ENCODE measurements around the gene TFF1. TPM values are rescaled to one million over a fixed set of nuclear protein-coding genes. Genes with fewer than 3 reads are reported as not detected.

TFF1 gene
- total RNA-seq, 1 donor = not detected

DNA sequence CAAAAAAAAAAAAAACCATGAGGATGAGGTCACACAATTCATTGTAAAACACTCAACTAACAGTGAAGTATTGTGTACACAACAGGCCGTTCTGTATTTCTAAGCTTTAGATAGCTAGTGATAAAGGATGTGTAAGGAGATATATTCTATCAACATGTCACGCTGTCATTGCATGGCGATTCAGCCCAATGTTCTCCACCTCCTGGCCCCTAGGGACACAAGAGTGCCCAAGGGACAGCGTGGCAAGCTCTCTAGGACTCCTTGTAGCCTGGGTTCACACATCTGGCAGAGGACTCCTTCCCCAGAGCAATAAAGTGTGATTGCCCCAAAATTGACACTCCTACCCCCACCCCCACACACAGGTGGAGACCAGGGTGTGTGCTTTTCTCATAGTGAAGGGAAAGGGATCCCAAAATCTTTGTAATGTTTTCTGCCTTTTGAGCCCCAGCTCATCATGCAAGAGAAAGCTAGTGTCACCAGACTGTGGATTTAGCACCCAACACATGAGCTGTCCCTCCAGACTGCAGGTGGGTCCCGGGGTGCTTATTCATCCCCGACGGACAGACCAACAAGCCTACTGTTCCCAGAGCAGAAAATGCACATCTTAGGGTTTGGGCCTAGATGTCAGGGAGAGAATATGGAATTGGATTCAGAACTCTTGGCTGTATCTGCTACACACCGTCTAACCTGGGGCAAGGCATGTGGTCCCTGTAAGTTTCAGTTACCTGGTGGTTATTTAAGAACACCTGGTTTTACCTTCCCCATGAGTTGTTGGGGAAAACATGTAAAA lies 18.0 kb upstream of the TFF1 start:
- no peak for DNase-seq (ENCODE audit: low read depth)
- TF ChIP-seq, protein P1, sequence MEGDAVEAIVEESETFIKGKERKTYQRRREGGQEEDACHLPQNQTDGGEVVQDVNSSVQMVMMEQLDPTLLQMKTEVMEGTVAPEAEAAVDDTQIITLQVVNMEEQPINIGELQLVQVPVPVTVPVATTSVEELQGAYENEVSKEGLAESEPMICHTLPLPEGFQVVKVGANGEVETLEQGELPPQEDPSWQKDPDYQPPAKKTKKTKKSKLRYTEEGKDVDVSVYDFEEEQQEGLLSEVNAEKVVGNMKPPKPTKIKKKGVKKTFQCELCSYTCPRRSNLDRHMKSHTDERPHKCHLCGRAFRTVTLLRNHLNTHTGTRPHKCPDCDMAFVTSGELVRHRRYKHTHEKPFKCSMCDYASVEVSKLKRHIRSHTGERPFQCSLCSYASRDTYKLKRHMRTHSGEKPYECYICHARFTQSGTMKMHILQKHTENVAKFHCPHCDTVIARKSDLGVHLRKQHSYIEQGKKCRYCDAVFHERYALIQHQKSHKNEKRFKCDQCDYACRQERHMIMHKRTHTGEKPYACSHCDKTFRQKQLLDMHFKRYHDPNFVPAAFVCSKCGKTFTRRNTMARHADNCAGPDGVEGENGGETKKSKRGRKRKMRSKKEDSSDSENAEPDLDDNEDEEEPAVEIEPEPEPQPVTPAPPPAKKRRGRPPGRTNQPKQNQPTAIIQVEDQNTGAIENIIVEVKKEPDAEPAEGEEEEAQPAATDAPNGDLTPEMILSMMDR (IDR thresholded peaks at IDR 0.05; ENCODE audit: insufficient read depth, low read depth, low read length) = no peak
- H3K4me3 ChIP-seq (ENCODE audit: low read depth, low read length) = no peak overlapping the region

DNA sequence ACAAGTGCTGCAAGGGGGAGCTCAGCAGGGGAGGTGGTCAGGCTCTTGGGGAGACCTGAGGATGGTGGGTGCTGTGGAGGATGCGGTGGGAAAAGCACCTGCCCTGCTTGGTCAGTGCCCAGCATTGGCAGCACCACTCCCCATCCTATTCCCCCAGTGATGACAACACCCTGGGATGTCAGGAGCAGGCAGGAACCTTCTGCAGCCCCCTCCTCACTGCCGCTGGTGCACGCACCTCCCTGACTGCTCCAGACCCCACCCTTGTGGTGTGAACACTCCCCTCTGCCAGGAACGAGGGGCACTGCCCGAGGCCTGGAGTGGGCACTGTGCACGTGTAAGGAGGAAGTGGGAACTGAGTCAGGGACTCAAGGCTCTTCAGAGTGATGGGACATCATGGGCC lies 17.0 kb upstream of the TFF1 start:
- TF ChIP-seq, protein P1 (IDR thresholded peaks at IDR 0.05; ENCODE audit: insufficient read depth, low read depth, low read length) = no peak
- H3K4me3 ChIP-seq (ENCODE audit: low read depth, low read length) = no peak overlapping the region
- no peak for DNase-seq (ENCODE audit: low read depth)

DNA sequence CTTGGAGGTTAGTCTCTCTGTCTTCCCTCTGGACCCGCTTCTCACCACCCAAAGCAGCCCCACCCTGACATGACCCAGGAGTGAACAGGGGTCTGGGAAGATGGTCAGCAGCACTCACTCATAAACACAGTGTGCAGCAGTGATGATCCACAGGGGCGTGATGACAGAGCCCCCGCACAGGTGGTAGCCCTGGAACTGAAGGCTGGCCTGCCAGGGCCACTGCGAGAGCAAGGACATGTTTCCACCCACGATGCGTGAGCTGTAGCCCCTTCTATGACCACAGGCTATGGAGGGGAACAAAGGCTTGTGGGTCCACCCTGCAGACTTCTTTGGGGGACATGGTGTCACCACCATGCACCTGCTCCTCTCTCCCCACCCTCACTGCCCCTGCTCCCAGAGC lies 16.6 kb upstream of the TFF1 start:
- no peak for DNase-seq (ENCODE audit: low read depth)
- TF ChIP-seq, protein P1 (IDR thresholded peaks at IDR 0.05; ENCODE audit: insufficient read depth, low read depth, low read length) = no peak
- H3K4me3 ChIP-seq (ENCODE audit: low read depth, low read length) = no peak overlapping the region

- TF ChIP-seq, protein P1 (IDR thresholded peaks at IDR 0.05; ENCODE audit: insufficient read depth, low read depth, low read length) = peak; percentile 67
- DNase-seq (ENCODE audit: low read depth) = peak; percentile 30
- H3K4me3 ChIP-seq (ENCODE audit: low read depth, low read length) = no peak overlapping the region
Observed at GRCh38 chr21:42381347-42381984, 15.1 kb upstream of the TFF1 start.

DNA sequence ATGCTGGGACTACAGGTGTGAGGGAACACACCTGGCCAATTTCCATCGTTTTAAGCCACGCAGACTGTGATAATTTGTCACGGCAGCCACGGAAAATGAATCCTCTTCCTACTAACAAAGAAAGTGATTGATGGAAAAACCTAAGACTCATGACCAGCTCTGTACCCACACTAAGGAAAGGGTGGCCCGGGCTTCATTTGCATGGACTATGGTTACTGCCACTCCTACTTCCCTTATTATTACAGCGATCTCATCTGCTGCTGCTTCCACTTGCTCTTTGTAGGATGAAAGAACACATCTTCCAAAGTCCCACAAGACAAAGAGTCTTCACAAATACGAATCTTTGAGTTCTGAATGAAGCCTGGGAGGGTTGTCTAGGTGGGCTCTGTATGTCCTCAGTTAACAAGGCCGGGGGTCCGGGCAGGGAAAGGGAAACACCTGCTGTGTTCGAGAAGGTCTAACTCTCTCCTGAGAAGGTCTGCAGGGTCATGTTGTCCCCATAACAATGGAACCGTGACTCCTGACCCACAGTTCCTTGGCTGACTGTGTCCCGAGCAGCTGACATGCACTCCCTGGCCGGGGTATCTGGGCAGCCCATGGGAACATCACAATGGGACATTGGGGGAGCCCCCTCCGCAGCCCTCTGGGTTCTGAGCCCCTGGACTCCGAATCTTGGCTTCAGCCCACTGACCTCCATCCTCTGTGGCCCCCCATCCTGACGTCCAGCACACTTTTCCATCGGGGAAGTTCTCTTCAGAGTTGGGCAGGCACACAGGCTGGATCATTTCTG lies 13.3 kb upstream of the TFF1 start:
- H3K4me3 ChIP-seq (ENCODE audit: low read depth, low read length) = no peak overlapping the region
- DNase-seq (ENCODE audit: low read depth) = no peak
- TF ChIP-seq, protein P1 (IDR thresholded peaks at IDR 0.05; ENCODE audit: insufficient read depth, low read depth, low read length) = no peak

GRCh38 chr21:42378418-42378817 lies 12.1 kb upstream of the TFF1 start:
- TF ChIP-seq, protein P1 (IDR thresholded peaks at IDR 0.05; ENCODE audit: insufficient read depth, low read depth, low read length) = no peak
- DNase-seq (ENCODE audit: low read depth) = no peak
- H3K4me3 ChIP-seq (ENCODE audit: low read depth, low read length) = no peak overlapping the region

Data from fibroblast of villous mesenchyme (primary cell).